GM18498 (cell line): ENCODE measurements around the gene RIPK1.
A peak's percentile ranks its signal among the peaks of the same experiment; 100 is the strongest.
"Not testable (repeated sequence)": the region's sequence is repeated elsewhere in the genome, so short reads cannot be mapped to it uniquely, and the experiment has no call there.

Experiments used
- ATAC-seq: cut with Tn5 transposase; IDR thresholded peaks from one replicate; pipeline ENCODE4 v1.9.1; 2021; ENCODE audit warnings: mild to moderate bottlenecking, moderate library complexity; ENCODE audit not compliant: unreplicated experiment

Gene RIPK1

DNA sequence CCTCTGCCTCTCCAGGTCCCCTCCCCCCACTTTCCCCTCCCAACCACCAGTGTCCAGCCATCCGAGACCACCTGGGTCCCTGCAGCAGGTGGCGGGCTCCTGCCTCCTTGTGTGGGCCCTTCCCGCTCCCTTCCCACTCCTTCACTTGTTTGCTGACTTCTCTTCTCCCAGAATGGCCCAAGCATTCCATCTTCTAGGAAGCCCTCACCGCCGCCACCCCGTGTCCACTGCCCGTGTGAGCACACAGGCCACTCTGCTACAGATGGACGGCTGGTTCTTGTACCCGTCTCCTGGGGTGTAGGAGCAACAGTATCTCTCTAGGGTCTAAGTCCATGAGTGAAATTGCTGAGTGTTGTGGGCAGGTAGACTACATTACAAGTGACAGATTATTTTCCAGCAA is 65.2 kb downstream of the RIPK1 start:
- ATAC-seq, result no peak

DNA sequence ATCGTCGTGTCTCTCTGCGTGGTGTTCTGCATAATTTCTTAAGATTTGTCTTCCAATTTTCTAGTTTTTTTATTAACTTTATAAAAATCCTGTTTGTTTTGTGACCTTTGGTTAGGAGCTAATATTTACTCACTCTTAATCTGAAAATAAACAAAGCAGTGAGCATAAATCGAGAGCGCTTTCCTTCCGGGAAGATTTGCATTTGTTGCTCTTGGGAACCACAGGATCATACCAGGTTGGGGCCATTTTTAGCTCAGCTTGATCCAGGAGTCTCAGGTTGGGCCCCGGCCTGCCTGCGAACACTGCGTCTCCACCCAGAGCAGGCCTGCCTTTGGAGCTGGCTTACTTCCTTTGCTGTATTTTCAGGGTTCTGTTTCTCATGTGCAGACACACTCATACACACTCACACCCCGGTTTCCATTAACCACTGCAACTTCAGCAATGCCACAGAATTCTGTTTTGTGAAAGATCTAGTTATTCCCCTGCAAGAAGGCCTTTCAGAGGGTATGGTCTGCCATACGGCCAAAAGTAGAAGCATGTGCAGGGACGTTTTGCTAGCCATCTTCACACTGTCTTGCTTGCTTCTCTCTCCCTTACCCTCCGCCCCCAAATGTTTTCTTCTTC is 67.5 kb downstream of the RIPK1 start:
- ATAC-seq, result no peak

DNA sequence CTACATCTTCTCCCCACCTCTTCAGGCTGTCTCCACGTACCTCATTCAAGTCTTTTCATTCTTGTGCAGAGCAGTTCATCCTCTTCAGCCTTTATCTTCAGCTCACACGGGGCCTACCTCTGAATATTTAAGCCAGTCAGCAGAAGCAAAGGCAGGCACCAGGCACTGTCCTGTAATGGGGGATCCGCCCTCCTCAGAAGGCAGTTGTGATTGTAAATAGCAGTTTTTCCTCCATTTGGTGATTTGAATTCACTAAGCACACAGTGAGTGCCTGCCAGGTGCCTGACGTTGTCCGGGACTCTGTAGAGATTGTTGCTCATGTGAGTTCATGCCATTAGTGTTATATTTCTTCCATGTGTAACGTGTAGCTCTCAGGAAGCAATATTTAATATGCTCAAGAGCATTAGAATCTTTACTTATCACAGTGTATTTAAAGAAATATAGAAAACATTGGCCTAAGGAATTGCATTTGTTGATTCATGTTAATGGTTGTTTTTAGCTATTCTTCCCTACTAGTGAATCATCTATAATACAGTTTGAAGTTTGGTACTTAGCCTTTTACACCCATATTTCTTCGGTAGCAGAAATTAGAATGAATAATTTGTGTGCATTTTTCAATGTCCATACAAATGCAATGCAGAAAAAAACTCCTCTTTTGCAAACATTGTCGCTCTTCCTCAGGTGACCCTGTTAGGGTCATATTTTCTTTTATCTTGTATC is 68.2 kb downstream of the RIPK1 start:
- no peak for ATAC-seq

- ATAC-seq, result no peak
Measured at GRCh38 chr6:3137057-3137777, 68.9 kb downstream of the RIPK1 start.

GRCh38 chr6:3137873-3138272 is 69.6 kb downstream of the RIPK1 start:
- ATAC-seq, result not testable (repeated sequence)

DNA sequence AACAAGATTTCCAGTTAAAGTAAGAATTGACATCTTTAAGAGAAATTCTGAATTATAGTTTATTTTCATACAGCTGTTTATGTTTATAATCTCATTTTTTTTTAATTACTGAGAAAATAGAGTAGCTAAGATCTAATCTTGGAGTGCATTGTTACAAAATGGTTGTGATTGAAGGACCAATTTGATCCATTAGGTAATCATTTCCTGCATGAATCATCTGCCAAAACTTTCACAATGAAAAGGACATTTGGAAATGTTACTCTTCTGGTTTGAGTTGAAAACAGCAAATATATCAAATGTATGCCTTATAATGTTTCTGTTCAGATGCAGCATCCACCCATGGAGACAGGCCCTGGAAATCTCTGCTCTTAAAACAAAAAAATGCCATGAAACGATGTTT is 70.0 kb downstream of the RIPK1 start:
- ATAC-seq, result no peak

DNA sequence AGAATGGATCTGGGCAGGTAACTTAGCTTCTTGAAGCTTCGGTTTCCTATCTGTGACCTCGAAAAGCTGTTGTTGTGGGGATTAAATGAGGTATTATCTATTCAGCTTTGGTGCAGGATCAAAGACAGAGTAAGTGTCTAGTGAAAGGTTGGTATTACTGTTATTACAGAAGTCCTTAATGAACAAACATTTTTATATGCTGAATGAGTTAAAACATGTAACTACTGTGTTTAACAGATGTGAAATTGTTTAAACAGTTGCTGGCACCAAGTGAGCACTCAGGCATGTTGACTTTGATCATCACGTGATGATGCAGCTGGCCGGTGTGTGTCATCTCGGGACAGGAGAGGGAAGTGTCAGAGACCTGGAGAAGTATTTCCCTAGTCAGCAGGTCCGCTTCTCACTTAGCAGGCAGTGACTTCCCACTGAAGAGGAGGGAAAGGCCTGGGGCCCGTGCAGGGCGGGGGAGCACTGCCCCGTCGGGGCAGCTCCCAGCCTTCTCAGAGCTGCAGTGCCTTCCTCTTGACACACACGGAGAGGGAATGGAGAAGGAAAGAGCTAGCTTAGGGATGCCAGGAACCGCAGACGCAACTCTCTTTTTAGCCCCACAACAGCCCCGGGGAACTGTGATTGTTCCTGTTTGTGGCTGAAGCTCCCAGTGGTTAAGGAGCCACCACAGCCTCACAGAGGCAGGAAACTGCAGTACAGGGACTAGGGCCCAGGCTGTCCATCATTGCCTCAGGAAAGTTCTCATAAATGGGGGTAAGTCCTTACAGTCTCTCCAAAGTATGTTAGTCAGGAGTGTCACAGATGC is 71.0 kb downstream of the RIPK1 start:
- no peak for ATAC-seq

DNA sequence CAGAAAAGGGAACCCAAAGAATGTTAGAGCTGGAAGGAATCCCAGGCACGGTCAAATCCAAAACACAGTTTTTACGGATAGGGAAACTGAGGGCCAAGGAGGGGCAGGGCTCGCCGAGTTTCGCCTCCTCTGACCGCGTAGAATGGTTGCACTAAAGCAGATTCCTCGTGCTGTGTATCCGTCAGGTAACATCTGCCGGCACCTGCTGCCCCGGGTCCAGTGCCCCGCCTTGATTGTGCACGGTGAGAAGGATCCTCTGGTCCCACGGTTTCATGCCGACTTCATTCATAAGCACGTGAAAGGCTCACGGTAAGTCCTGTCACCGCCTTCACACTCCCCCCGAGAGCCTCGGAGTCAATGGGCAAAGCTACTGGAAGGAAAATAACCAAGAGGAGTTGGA is 71.9 kb downstream of the RIPK1 start:
- ATAC-seq, result no peak

DNA sequence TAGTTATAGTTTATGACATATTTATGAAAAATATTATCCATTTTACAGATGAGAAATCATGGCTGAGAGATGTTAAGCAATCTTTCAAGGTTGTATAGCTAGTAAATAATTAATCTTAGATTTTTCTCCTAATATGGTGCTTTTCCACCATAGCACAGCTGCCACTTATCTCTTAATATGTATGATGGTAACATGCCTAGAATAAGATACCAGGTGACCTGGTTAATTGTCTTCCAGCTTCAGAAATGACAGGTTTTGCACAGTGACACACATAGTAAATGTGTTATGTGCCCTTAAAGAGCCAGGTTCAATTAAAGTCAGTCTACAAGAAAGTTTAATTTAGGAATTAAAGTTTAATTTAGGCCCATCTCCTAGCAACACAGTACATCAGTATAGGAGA is 74.2 kb downstream of the RIPK1 start:
- no peak for ATAC-seq

DNA sequence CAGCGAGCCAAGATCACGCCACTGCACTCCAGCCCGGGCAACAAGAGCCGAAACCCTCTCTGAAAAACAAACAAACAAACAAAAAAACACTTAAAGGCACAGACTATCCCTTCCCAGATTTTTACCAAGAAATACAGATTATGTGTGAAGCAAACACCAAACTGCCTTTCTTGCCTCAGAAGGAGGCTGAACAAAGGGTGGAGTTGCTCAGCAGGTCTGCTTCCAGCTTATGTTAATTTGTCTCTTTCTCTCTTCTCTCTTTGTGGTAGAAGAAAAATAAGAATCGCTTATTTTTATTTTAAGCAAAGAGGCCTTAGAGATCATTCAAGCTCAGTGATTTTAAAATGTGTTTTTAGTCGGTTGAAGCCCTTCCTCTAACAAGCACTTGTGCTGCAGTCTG is 74.9 kb downstream of the RIPK1 start:
- no peak for ATAC-seq

- ATAC-seq, result no peak
Measured at GRCh38 chr6:3144571-3144970, 76.3 kb downstream of the RIPK1 start.

DNA sequence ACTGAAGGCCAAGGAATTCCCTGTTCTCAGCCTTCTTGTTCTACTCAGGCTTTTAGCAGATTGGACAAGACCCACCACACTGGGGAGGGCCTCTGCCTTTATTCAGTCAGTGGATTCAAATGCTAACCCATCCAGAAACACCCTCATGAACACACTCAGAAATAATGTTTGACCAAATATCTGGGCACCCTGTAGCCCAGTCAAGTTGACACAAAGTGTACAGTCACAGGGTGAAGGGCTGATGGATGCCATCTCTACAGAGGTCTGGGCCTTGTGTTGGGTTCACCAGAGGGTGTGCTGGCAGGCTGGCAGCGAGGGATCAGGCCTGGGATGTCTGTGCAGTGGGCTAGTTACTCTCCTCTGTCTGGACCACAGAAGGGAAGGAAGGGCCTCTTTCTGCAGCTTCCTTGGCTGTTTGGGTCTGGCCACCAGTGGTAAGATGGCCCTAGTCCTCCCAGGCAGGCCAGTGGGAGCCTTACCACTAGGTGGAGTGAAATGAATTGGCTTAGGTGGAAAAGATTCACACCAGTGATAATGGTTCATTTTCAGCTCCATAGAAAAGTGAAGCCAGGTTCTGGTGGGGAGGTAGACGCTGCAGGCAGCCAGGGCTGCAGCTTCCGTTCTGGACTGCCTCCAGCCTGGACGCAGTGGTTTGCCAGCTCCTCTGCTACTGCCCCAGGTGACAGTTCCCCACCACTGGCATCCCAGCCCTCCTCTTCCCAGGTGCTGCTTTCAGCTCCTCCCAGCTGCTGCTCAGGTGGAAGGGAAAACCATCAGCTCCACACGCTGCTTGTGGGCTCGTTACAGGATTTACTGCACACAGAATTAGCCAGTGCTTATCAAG is 79.8 kb downstream of the RIPK1 start:
- no peak for ATAC-seq

DNA sequence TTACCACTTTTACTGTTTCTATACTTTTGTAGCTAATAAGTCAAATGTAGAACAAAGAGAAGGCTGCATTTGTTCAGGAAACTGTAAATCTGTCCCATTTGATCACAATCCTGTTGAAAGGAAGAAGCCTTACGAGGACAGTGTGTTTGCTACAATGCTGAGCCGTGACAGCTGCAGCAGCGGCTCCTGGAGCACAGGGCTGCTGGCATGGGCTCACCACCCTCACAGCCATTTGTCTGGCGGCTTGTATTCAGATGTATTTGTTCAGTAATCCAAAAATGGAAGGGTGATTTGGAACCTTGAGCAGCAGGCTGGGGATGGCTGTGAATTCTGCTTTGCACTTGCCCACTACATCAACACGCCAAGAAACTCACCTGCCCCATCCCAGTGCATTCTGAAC is 83.4 kb downstream of the RIPK1 start:
- no peak for ATAC-seq

DNA sequence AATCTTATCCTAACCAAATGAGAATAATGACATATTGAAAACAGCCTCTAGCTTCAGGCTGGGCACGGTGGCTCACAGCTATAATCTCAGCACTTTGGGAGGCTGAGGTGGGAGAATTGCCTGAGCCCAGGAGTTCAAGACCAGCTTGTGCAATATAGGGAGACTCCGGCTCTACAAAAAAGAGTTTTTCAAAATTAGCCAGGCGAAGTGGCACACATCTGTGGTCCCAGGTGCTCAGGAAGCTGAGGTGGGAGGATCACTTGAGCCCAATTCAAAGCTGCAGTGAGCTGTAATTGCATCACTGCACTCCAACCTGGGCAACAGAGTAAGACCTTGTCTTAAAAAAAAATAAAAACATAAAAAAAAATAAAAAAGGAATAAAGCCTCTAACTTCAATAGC is 84.4 kb downstream of the RIPK1 start:
- no peak for ATAC-seq

GRCh38 chr6:3155416-3155815 is 87.1 kb downstream of the RIPK1 start:
- ATAC-seq, result not testable (repeated sequence)

DNA sequence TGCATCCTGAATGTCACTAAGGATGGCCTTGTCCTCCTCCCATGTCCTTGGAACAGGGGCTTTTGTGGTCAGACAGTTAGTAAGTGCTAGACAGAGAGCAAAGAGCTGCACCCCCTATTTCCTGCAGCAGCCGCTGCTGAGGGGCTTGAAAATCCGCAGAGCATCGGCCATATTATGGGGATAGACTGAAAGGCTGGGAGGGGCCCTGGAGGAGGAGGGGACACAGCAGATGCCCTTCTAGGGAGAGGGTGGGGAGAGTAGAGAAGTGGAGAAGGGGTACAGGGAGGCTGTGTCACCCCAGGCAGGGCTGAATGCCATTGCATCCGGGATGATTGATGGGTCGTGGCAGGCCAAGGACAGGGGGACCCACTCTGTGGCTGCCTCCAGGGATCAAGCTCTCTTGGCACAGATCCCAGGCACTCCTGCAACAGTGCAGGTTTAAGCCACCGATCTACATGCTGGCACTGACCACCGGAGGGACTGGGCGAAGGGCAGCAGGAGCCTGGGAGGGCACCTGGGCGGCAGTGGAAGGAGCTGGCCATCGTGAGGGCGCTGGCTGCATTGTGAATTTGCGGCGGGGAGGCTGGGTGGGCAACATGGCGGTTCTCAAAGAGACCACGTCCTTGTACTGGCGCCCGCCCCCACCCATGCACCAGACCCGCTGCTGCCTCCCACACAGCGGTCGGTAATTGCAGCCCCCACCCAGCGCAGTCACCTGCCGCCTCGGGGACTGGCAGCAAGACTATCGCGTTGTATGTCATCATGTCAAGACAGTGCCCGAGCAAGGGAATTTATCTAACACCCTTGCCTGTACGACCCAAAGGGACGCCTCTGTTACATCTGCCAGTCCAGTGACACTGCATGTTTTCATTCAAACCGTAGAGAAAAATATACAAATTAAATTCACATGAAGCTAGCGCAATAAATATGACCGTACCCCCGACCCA is 88.2 kb downstream of the RIPK1 start:
- not testable (repeated sequence) for ATAC-seq

DNA sequence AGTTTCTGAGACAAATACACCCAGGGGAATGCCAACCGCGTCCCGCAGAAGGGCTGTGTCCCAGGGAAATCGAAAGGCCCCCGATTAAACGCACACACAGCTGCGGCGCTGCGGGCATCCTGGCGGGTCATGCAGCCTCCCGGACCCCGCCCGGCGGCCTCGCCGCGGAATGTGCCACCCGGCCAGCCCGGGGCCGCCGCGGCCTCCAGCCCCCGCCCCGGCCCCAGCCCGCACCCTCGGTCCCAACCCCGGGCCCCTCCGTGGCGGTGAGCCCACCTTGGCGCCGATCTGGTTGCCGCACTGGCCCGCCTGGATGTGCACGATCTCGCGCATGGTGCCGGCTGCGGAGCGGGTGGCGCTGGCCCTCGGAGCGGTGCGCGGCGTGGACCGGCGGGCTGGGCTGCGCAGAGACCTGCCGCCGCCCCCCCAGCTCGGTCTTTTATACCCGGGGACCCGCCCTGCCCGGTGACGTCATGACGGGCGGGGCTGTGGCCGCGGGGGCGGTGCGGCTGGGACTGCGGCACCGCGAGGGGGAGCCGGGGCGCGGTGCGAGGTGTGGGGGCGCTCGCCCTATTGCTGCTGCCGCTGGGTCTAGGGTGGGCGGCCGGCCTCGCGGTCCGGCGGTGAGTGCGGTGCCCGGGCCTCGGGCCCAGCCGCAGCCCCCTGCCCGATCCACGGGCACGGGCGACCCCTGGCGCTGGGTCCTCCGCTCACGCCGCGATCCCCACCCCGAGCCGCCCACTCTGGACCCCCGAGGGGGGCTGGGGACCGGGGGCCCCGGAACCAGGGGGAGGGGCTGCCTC is 89.0 kb downstream of the RIPK1 start, which contains the start of gene TUBB2A:
Gene TUBB2A (minus strand): TSS at position 414 of the 803 bp plus-strand sequence. CDS start 81 bp downstream, at position 333.
- peak; percentile 90 for ATAC-seq
